CD1c-positive myeloid dendritic cell (primary cell): ENCODE measurements around the gene POFUT2.

Source experiments
- DNase-seq: peaks from one replicate; pipeline ENCODE4 v3.0.0-alpha.2; 2016; ENCODE audit errors: extremely low spot score

The POFUT2 gene, protein sequence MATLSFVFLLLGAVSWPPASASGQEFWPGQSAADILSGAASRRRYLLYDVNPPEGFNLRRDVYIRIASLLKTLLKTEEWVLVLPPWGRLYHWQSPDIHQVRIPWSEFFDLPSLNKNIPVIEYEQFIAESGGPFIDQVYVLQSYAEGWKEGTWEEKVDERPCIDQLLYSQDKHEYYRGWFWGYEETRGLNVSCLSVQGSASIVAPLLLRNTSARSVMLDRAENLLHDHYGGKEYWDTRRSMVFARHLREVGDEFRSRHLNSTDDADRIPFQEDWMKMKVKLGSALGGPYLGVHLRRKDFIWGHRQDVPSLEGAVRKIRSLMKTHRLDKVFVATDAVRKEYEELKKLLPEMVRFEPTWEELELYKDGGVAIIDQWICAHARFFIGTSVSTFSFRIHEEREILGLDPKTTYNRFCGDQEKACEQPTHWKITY

DNA sequence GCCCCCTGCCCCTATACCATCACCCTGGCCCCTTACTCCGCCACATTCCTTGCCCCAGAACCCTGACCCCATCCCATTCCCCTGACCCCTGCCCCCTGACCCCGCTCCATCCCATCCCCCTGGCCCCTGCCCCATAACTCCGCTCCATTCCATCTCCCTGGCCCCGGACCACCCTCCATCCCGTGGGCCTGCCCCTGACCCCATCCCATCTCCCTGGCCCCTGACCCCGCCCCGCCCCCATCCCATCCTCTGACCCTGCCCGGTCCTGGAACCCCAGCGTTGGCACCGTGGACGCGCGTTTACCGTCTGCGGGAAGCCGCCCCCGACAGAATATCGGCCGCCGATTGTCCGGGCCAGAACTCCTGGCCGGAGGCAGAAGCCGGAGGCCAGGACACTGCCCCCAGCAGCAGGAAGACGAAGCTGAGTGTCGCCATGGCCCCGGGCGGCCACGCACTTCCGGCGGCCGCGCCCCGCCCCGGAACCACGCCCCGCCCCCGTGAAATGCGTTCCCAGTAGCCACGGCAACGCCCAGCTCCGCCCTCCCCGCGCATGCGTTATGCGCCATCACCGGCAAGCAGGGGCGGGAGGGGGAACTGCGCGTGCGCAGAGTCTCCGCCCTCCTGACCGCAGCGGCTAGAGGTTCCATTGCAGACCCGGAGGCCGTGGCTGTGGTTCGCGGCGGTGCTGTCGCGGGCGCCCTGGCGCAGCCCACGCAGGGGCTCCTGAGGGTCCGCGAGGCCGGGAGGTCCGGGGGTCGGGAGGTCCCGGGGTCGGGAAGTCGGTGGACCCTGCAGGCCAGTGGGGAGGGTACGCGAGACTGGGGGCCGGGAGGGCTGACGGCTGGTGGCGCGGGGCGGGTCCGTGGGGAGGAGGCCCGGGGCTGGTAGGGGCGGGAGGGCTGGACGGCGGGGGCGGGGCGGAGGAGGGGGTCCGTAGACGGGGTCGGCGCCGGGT lies at the start of gene POFUT2:
Gene POFUT2 (minus strand): TSS at position 458 of the 954 bp plus-strand sequence. CDS start 24 bp downstream, at position 434.
- peak; percentile 99 for DNase-seq

DNA sequence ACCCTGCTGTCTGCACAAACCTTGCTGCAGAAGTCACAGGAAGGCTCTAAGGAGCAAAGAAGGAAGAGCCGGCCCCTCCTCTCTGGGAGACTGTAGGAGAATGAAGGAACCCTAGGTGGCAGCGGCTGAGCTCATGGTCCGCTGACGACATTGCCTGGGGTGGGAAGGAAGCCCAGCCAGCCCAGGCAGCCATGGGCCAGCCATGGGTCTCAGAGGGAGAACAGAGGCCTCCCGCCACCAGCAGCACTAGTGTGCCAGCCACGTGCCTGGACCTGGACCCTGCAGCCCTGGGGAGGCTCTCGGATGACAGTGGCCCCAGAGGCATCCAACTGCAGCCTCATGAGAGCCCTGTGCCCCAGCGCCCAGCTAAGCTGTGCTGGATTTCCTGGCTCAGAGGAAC lies 49.2 kb upstream of the POFUT2 start:
- no peak for DNase-seq

DNA sequence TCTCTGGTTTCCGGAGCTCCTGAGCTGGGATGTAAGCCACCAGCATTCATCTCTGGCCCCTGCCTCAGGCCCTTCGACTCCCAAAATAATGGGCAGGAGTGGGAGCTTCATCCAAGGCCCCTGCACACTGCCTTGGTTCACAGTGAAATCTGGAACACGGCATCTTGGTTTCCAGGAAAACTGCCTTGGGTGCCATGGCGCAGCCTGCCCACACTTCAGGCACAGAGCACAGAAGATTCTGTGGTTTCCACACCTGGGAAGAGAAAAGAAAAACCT lies 48.8 kb upstream of the POFUT2 start:
- no peak for DNase-seq

DNA sequence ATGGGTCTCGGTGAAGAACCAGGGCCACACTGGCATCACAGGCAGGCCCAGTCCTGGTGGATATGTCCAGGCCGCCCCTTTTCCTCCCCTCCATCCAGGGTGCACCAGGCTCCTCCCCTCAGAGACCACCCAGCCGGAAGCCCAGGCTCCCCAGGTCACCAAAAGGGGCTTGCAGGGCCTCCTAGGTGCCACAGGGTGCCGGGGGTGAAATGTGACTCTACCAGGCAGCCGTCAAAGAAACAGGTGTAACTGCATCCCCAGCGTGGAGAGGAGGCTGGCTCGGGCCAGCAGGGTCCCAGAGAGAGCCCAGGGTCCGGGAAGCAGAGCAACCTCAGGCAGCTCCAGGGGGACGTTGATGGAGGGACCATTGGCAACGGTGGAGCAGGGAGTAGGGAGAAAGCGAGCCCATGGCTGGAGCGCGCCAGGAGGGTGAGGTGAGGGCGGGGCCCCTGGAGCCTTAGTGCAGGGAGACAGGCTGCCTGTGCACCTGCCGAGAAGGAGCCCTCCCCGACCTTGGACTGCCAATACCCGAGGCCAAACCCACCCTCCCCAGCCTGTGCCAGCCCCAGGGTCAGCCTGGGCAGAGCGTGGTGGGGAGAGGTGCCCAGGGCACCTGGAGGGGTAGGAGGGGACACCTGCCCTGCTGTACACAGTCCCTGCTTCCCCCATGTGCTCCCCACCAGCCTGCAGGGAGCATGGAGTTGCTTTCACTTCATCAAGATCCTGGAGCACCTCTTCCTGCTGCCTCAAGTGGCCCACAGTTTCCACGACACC lies 48.3 kb upstream of the POFUT2 start:
- no peak for DNase-seq

DNA sequence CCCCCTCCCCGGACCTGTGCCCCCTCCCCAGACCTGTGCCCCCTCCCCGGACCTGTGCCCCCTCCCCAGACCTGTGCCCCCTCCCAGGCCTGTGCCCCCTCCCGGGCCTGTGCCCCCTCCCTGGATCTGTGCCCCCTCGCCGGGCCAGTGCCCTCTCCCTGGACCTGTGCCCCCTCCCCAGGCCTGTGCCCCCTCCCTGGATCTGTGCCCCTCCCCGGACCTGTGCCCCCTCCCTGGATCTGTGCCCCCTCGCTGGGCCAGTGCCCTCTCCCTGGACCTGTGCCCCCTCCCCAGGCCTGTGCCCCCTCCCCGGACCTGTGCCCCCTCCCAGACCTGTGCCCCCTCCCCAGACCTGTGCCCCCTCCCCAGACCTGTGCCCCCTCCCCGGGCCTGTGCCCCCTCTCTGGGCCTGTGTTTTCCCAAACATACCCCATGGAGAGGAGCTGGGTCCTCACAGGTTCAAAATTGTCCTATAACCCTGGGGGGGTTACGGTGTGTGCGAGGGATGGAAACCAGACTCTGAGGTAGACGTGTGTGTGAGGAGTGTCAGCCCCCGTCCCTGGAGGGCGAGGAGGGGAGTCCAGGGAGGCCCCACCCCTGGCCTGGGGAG lies 47.6 kb upstream of the POFUT2 start:
- no peak for DNase-seq

DNA sequence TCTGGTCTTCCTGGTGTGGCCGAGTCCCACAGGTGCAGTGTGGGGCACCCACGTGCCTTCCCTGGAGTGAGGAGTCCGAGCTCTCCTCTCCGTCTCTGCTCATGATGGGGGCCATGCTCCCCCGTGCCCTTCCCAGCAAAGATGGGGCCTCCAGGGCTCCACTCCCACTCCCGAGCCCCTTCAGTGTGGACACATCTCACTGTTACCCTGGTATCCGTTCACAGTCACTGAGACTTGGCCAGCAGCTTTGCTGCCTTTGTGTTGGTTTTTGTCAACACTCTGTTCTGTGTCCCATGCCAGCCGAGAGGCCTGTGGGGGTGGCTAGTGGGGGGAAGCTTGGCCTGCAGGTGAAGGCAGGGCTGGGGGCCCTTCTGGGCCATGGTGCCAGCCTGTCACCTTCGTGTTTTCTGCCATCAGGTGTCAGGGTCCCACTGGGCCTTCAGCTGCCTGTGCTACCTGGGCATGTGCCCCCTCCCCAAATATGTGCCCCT lies 46.9 kb upstream of the POFUT2 start:
- no peak for DNase-seq

DNA sequence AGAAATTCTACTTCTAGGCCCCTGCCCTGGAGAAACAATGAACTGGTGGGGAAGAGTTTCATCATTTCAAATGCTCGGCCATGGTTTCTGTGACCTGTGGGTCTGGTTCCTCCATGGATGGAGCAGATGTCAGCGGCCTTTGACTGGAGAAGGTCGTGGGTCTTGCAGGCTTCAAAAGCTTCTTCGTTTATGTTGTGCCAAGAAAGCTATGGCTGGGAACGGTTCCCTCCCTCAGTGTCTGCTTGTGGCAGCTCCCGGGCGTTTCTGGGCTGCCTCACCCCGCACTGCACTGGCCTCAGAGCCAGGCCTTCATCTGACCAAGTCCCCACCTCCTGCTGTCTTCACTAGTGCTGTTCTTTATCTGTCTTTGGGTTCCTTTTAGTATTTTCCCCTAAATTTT lies 46.4 kb upstream of the POFUT2 start:
- no peak for DNase-seq

DNA sequence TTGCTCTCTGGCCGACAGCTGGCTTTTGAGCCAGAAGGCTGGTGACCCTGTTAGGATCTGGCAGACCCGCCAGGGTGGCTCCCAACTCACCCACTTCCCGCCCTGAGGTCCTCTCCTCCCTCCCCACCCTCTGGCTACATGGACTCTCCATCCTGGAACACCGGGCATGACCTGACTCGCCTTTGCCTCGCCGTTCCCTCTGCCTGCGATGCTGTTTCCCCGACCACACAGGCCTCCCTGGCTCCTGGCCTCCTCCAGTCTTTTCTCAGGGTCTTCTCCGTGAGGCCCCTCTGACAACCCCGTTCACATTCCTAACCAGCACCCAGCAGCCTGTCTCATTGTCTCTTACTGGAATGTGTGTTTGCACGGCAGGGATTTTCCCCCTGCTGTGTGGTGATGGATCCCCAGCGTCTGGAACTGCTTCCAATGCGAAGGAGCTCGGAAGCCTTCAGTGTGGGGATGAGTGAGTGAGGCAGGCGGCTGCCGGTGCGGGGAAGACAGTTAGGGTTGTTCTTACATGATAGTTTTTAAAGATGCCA lies 46.0 kb upstream of the POFUT2 start:
- no peak for DNase-seq

DNA sequence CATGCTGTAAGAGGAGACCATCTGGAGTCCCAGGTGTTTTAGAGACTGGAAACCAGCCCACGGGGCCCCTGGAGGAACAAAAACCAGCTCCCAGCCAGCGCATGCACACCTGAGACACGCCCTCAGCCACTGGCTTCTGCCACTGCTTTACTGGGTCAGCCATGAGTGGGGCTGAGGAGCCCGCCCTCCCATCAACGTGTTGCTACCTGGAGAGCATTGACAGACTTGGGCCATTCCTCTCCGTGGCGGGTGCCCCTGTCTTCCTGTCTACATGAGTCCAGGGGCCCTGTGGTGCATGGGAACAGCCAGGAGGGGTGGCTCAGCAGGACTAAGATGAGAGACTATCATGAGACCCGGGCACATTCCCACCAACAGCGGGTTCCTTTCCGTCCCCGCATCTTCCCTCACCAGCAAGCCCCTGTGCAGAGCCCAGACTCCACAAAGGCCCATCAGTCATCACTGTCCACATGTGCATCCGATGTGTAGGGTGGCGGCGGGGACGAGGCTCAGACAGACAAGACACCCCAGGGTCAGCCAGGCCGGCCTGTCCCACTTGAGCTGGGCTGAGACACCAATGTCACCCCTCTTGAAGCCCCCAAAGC lies 45.4 kb upstream of the POFUT2 start:
- DNase-seq = no peak

DNA sequence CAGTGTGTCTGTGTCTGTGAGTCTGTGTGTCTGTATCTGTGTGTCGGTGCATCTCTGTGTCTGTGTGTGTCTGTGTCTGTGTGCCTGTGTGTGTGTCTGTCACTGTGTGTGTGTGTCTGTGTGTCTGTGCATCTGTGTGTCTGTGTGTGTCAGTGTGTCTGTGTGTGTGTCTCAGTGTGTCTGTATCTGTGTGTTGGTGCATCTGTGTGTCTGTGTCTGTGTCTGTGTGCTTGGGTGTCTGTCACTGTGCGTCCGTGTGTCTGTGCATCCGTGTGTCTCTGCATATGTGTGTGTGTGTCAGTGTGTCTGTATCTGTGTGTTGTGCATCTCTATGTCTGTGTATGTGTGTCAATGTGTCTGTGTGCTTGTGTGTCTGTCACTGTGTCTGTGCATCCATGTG lies 44.7 kb upstream of the POFUT2 start:
- no peak for DNase-seq

DNA sequence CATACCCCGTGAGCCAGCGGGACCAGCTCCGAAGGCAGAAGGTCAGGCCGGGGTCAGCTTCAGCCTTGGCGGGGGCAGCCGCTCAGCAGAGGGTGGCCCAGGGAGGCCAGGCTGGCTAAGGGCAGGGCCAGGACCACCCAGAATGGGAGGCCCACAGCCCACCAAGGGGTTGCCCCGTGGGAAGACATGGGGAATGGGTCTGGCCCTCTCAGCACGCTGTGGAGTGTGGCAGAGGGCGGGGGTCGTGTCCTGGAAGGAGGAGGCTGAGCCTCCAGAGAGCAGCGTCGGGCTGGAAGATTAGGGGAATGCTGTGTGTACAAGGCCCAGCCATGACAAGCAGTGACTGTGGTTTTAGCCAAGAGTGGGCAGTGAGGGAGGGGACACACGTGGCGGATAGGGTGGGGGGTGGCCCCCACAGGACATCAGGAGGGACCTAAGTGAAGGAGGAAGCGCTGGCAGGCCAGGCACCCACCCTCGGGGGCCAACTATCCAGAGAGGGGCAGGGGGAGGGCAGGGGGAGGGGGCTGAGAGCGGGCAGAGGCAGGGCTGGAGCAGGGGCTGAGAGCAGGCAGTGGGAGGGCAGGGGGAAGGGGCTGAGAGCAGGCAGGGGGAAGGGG lies 43.9 kb upstream of the POFUT2 start:
- no peak for DNase-seq

DNA sequence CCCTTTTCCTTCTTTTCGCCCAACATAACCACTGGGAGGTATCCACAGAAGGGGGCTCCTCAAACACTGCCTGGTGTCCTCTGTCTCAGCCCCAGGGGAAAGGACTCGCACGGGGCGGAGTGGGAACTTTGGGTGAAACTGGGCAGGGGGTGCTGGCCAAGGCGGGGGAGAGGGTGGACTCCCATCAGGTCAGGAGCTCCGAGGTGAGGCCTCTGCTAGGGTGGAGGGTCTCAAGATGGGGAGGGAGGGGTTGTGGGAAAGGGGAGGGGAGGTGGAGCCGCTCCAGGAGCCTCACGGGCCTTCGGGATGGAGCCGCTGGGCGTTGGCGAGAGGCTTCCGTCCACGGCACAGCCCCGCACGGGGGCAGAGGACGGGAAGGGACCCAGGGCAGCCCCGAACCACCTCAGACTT lies 43.2 kb upstream of the POFUT2 start:
- no peak for DNase-seq

DNA sequence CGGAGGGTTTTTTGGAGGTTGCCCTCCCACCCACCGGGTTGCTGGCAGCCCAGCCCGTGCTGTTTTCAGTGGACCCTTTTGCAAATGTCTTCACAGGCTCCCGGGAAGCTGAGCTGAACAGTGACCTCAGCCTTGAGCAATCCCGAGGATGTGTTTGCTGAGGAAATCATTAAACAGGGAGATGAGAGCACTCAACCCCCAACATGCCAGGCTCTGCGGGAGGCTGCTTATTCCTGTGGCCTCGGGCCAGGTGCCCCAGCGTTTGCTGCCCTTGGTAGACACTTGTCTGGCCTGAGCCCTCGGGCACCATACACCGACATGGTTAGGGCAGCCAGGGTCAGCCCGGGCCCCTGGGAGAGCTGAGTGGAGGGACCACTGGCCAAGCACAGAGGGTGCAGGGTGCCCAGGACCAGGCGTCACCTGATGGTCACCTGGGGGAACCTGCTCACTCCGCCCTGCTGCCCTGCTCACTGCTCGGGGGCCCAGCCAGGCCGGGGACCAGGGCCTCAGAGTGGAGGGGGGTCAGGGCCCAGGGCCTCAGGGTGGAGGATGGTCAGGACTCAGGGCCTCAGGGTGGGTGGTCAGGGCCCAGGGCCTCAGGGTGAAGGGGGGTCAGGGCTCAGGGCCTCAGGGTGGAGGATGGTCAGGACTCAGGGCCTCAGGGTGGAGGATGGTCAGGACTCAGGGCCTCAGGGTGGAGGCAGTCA lies 42.5 kb upstream of the POFUT2 start:
- DNase-seq = no peak

DNA sequence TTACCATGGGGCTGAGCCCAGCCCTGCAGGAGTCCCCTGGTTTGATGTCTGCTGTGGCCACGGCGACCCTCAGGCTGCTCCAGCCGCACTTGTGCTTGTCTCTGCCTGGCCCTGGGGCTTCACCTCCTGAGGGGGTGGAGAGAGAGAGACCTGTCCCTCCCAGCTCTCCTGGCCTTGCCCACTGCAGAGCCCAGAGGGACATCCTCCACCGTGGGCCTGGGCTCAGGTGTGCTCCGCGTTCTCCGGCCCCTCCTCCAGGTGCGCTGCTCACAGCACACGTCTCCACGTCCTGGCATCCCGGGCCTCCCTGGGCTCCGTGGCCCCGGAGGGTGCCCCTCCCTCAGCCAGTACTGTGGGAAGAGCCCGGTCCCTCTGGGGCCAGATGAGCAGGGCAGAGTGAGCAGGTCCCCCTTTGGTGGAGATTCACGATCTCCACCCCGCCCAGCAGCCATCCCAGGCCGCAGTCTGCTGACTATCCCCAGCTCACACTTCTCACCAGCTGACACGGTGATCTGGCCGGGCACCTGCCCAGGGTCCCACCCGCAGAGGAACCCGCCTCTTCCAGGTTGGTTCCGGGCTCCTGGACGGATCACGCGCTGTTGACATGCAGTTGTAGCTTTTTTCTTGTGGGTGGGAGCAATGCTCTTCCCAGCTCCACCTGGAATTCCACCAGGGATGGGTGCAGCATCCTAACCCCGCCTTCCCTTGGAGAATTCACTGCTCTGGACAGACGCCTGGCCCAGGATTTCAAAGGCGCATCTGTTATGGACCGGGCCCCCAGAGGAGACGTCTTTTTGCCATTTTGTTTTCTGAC lies 41.8 kb upstream of the POFUT2 start:
- DNase-seq = no peak

DNA sequence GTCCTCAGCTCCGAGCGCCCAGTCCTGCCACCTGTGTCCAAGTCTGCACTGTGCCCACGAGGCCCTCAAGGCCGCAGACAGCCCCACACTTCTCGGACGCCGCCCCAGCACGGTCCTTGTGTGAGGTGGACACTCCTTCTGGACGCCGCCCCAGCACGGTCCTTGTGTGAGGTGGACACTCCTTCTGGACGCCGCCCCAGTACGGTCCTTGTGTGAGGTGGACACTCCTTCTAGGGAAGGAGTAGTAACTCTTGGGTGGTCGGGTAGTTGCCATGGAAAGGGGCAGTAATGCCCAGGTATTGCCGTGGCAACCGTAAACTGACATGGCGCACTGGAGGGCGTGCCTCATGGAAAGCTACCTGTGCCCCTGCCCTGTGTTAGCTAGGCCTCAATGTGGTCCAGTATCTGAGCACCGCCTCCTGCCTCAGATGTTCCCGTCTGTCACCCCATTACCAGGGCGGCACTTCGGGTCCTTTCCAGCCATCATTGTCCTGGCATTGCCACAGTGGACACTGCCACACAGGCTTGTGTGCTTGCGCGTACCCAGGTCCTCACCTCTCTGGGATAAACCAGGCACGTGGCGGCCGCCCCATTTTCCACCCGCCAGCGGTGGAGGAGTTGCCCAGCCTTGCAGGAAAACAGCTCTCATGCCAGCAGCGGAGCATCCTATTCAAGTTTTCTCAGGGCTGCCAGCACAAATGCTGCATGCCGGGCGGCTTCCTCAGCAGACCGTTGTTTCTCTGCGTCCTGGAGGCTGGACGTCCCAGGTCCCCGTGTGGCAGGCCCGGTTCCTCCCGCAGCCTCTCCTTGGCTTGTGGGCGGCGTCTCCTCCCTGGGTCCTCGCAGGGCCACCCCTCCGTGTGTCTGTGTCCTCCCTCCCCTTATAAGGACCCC lies 40.8 kb upstream of the POFUT2 start:
- no peak for DNase-seq

DNA sequence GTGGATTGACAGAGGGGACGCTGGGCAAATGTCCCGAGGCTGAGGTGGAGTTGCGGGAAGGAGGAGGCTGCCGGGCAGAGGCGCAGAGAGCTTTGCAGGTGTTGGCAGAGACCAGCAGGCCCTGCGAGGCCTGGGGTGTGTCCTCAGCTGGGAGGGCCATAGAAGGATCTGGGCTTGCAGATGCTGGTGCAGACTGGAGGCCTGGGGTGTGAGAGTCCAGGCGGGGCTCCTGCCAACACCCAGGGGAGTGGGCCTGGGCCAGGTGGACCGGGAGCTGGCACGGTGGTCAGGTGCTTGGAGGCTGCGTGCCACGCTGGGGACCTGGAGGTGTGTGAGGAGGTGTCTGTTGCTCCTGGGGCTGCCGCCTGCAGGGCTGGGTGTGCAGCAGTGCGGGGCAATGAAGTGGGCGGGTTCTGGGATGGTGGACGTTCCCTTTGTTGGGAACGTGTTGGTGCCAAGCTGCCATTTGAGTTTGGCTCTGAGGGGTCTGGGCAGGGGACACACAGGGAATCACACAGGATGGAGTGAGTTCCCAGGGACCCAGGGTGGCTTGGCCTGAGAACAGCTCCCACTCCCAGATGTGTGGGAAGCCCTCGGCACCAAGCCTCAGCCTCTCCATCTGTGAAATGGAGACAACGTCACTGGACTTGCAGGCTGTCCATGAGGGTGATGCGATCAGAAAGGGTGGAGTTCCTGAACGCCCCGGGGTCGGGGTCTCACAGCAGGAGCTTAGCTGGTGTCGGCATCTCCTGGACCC lies 39.9 kb upstream of the POFUT2 start:
- DNase-seq = no peak

DNA sequence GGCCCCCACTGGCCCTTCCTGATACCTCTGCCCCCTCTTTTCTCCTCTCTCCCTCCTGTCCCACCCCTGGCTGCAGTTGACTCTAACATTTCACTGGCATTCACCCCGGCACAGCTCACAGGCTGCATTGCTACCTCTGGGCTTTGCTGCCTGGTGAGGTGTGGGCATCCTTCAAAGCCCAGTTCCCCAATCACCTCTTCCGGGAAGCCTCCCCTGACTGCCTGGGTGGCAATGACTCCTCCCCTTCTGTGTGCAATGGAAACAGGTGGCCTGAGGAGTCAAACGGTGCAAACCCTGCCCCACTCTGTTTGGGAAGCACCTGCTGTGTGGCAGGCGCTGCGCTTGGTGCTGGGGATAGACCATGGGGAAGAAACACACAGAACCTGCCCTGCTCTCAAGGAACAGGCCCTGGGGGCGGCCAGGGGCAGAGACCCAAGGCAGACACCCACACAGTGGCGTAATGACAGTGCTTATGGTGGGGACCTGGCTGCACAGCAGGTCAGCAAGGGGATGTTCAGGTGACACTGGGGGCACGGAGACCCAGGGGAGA lies 39.3 kb upstream of the POFUT2 start:
- no peak for DNase-seq
